HCT116 (cell line): ENCODE results near the gene ACOT7. TPM values are rescaled to one million over a fixed set of nuclear protein-coding genes. Genes with fewer than 3 reads are reported as not detected.
A peak's percentile ranks its signal among the peaks of the same experiment; 100 is the strongest.

Source experiments
- ATAC-seq: fragments of 200-7000 bp; cut with Tn5 transposase; 2 replicates; pipeline ENCODE4 v1.9.1; 2020; ENCODE audit warnings: mild to moderate bottlenecking, moderate library complexity
- BruUV-seq: library from RNA; stranded (reverse); fragments of 400-500 nt; replicated peaks from 2 replicates; lab custom pipeline; 2021; lab: Mats Ljungman, UMichigan
- CTCF ChIA-PET: fragments of 300-600 bp; sonication (Branson Sonifier 250); formaldehyde crosslinking; loops from one replicate; lab custom pipeline; 2021; ENCODE audit warnings: antibody characterized with exemption; lab: Charles Lee
- POLR2A ChIA-PET: fragments of 300-600, 350-600 bp; sonication (Branson Sonifier 250); formaldehyde crosslinking; loops from one replicate; lab custom pipeline; 2021; ENCODE audit warnings: antibody characterized with exemption; lab: Charles Lee
- RAD21 ChIA-PET, 2 experiments: fragments of 300-600 bp; sonication (Branson Sonifier 250); formaldehyde crosslinking; loops; one replicate each; lab custom pipeline; 2023; ENCODE audit warnings: low total read pairs in 2 of 2; ENCODE audit not compliant: uncharacterized antibody in 2 of 2, unreplicated experiment in 2 of 2, low non-redundant PET in 1 of 2; lab: Charles Lee
- DNase-seq: peaks from one replicate; pipeline ENCODE4 v3.0.0-alpha.2; 2010; ENCODE audit warnings: low read depth, low spot score
- H2AFZ ChIP-seq: fragments of 200-600 bp; shearing (Covaris generic), sonication (generic); 2 replicates; pipeline ENCODE4 v1.6.1; 2017; ENCODE audit warnings: low read depth, mixed run types, mixed read lengths, antibody characterized with exemption, low read length; ENCODE audit not compliant: poor library complexity, severe bottlenecking
- H3K27ac ChIP-seq: 2 replicates; pipeline ENCODE4 v1.5.1; 2012; ENCODE audit warnings: low read depth, low read length
- H3K27me3 ChIP-seq: fragments of 200-600 bp; sonication (generic); 2 replicates; pipeline ENCODE4 v1.6.1; 2016; ENCODE audit warnings: mixed run types, low read length, mixed read lengths; ENCODE audit not compliant: insufficient read depth
- H3K36me3 ChIP-seq, 2 experiments: fragments of 200-500 bp in 1 of 2; fragments of 200-600 bp in 1 of 2; sonication (Bioruptor generic) in 1 of 2; sonication (generic) in 1 of 2; 2 replicates each; pipeline versions ENCODE4 v1.5.1 to v1.6.1; 2014 to 2016; ENCODE audit warnings: low read length in 2 of 2, inconsistent platforms in 1 of 2, mixed read lengths in 1 of 2, mixed run types in 1 of 2; ENCODE audit not compliant: insufficient read depth in 2 of 2, control insufficient read depth in 1 of 2
- H3K4me1 ChIP-seq, 2 experiments: fragments of 200-600 bp in 1 of 2; sonication (generic) in 1 of 2; 2 replicates each; pipeline versions ENCODE4 v1.5.1 to v1.6.1; 2012 to 2017; ENCODE audit warnings: low read length in 2 of 2, inconsistent platforms in 1 of 2, mild to moderate bottlenecking in 1 of 2, mixed read lengths in 1 of 2, mixed run types in 1 of 2, moderate library complexity in 1 of 2; ENCODE audit not compliant: insufficient read depth in 2 of 2, control insufficient read depth in 1 of 2
- H3K4me2 ChIP-seq: fragments of 200-600 bp; sonication (generic); 2 replicates; pipeline ENCODE4 v1.6.1; 2017; ENCODE audit warnings: mixed run types, low read length, mixed read lengths
- H3K4me3 ChIP-seq, 2 experiments: fragments of 200-600 bp in 1 of 2; sonication (generic) in 1 of 2; replicated peaks in 1 of 2; 2 replicates each; pipeline ENCODE4 v1.5.1; 2011 to 2016; ENCODE audit warnings: low read length in 2 of 2, control low read depth in 1 of 2, low read depth in 1 of 2, mild to moderate bottlenecking in 1 of 2, mixed read lengths in 1 of 2, mixed run types in 1 of 2
- H3K79me2 ChIP-seq: fragments of 200-600 bp; sonication (generic); 2 replicates; pipeline ENCODE4 v1.6.1; 2017; ENCODE audit warnings: mild to moderate bottlenecking, mixed run types, low read length, moderate library complexity, mixed read lengths; ENCODE audit not compliant: insufficient read depth
- H3K9ac ChIP-seq: fragments of 200-600 bp; sonication (generic); 2 replicates; pipeline ENCODE4 v1.6.1; 2016; ENCODE audit warnings: low read length, mixed read lengths
- H3K9me2 ChIP-seq: fragments of 200-600 bp; sonication (generic), shearing (Covaris generic); 2 replicates; pipeline ENCODE4 v1.6.1; 2017; ENCODE audit warnings: mixed run types, mild to moderate bottlenecking, moderate library complexity; ENCODE audit not compliant: insufficient read depth
- H3K9me3 ChIP-seq, 2 experiments: fragments of 200-500 bp in 1 of 2; fragments of 200-600 bp in 1 of 2; sonication (Bioruptor generic) in 1 of 2; sonication (generic) in 1 of 2; 2 replicates each; pipeline ENCODE4 v1.6.1; 2014 to 2017; ENCODE audit warnings: low read length in 2 of 2, mixed read lengths in 2 of 2, inconsistent platforms in 1 of 2, low read depth in 1 of 2, mild to moderate bottlenecking in 1 of 2, mixed run types in 1 of 2, moderate library complexity in 1 of 2; ENCODE audit not compliant: control insufficient read depth in 1 of 2, insufficient read depth in 1 of 2
- H4K20me1 ChIP-seq: fragments of 200-600 bp; sonication (generic), shearing (Covaris generic); 2 replicates; pipeline ENCODE4 v1.6.1; 2017; ENCODE audit warnings: mixed run types, mild to moderate bottlenecking, moderate library complexity; ENCODE audit not compliant: insufficient read depth
- ATF3 ChIP-seq: IDR thresholded peaks from 2 replicates; pipeline ENCODE4 v1.6.1; 2012
- CBX3 ChIP-seq: IDR thresholded peaks from 2 replicates; pipeline ENCODE4 v1.6.1; 2012; ENCODE audit warnings: low read depth
- CEBPB ChIP-seq: IDR thresholded peaks from 2 replicates; pipeline ENCODE4 v1.6.1; 2012; ENCODE audit warnings: low read depth
- CTCF ChIP-seq, 3 experiments: fragments of 200-600 bp in 1 of 3; sonication (generic) in 1 of 3; IDR thresholded peaks in 2 of 3; conservative IDR thresholded peaks in 1 of 3; 2 replicates each; pipeline ENCODE4 v1.5.1; 2012 to 2017; ENCODE audit warnings: low read depth in 2 of 3, low read length in 2 of 3, antibody characterized with exemption in 1 of 3, borderline replicate concordance in 1 of 3, control low read depth in 1 of 3, mild to moderate bottlenecking in 1 of 3, mixed read lengths in 1 of 3, mixed run types in 1 of 3, moderate library complexity in 1 of 3; ENCODE audit not compliant: insufficient read depth in 1 of 3
- EGR1 ChIP-seq: IDR thresholded peaks from 2 replicates; pipeline ENCODE4 v1.6.1; 2012; ENCODE audit warnings: low read depth
- ELF1 ChIP-seq: IDR thresholded peaks from 2 replicates; pipeline ENCODE4 v1.6.1; 2012; ENCODE audit warnings: low read depth, borderline replicate concordance
- EZH2phosphoT487 ChIP-seq: fragments of 200-600 bp; IDR thresholded peaks from 2 replicates; pipeline ENCODE4 v1.6.1; 2018; ENCODE audit warnings: antibody characterized with exemption, borderline replicate concordance
- JUND ChIP-seq: IDR thresholded peaks from 2 replicates; pipeline ENCODE4 v1.6.1; 2012
- MAX ChIP-seq: IDR thresholded peaks from 2 replicates; pipeline ENCODE4 v1.6.1; 2012
- POLR2A ChIP-seq: IDR thresholded peaks from 2 replicates; pipeline ENCODE4 v1.7.0; 2011; ENCODE audit warnings: borderline replicate concordance; ENCODE audit not compliant: insufficient read depth, insufficient read length; ENCODE audit errors: extremely low read depth
- POLR2AphosphoS5 ChIP-seq: IDR thresholded peaks from 2 replicates; pipeline ENCODE4 v1.6.1; 2011; ENCODE audit warnings: mild to moderate bottlenecking, low read depth, low read length, moderate library complexity
- SIN3A ChIP-seq: IDR thresholded peaks from 2 replicates; pipeline ENCODE4 v1.6.1; 2012; ENCODE audit warnings: low read depth
- SP1 ChIP-seq: IDR thresholded peaks from 2 replicates; pipeline ENCODE4 v1.6.1; 2012; ENCODE audit warnings: low read depth
- SRF ChIP-seq: IDR thresholded peaks from 2 replicates; pipeline ENCODE4 v1.6.1; 2012; ENCODE audit warnings: low read depth
- YY1 ChIP-seq: IDR thresholded peaks from 2 replicates; pipeline ENCODE4 v1.6.1; 2011; ENCODE audit warnings: low read length, low read depth, moderate library complexity, mild to moderate bottlenecking; ENCODE audit not compliant: insufficient replicate concordance; ENCODE audit errors: extremely low read depth
- ZBTB33 ChIP-seq: IDR thresholded peaks from 2 replicates; pipeline ENCODE4 v1.6.1; 2011; ENCODE audit warnings: mild to moderate bottlenecking, low read length, moderate library complexity; ENCODE audit not compliant: insufficient replicate concordance; ENCODE audit errors: extremely low read depth
- ZFX ChIP-seq: fragments of 450-650 bp; IDR thresholded peaks from 2 replicates; pipeline ENCODE4 v1.6.1; 2017
- ZNF274 ChIP-seq: fragments of 200-500 bp; sonication (Bioruptor generic); IDR thresholded peaks from 2 replicates; pipeline ENCODE4 v1.6.1; 2014; ENCODE audit warnings: mild to moderate bottlenecking, low read depth, low read length, inconsistent platforms
- intact Hi-C: fragments of 100-400 bp; cut with micrococcal nuclease; formaldehyde crosslinking; loops from 2 replicates; pipeline ENCODE4 v1.10.0; 2022
- total RNA-seq: library from RNA; stranded (reverse); gene quantifications from one replicate; pipeline ENCODE4 v1.2.1, GENCODE V29; 2021; ENCODE audit not compliant: unreplicated experiment
- TF ChIP-seq, protein P1 (sequence below): IDR thresholded peaks from 2 replicates; pipeline ENCODE4 v1.6.1; 2012; ENCODE audit warnings: low read depth

The ACOT7 gene
- total RNA-seq, 1 experiment from 2014 or later: 162 TPM

DNA sequence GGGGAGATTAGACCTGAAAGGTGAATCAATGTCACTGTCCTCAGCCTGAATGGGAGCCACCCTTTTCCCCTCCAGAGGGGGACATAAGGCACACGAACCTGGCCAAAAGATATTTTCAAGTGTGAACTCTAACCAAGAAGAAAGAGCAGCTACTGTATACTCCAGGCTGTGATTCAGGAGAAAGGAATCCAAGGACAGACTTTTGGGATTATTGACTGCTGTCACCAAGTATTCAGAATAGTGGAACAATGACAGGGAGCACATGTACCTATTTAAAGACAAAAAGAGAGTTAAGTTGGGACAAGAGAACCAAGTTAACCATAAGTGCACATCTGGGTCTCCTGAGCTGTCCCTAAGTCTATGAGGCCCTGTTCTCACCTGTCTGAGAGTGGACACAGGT lies 160.2 kb downstream of the ACOT7 start:
- CTCF ChIA-PET: interaction anchor here (1.2 kb wide), 1 partner anchor 27 kb away, joined by 3 read pairs; the partner anchor contains the start of gene RNF207
- peaks cover 17 to 36% of the 10 kb centered on the region in 2 experiments; a peak in 3 of 4 replicates for H3K36me3 ChIP-seq
- intact Hi-C loops: no loop called here
- no peaks in the 10 kb centered on the region for H3K9me2 ChIP-seq
- TF ChIP-seq EGR1 (no peak), ZNF274 (no peak), SRF (no peak), YY1 (no peak), SP1 (no peak), POLR2AphosphoS5 (no peak), ELF1 (no peak), CEBPB (no peak), ATF3 (no peak), CTCF (IDR thresholded peaks at IDR 0.05 in 2 of 3, conservative IDR thresholded peaks at IDR 0.05 in 1 of 3; ENCODE audit: borderline replicate concordance in 1 of 3, insufficient read depth in 1 of 3, low read depth in 2 of 3, low read length in 2 of 3) (no peak), ZFX (no peak), POLR2A (no peak), MAX (no peak), JUND (no peak), EZH2phosphoT487 (no peak), CBX3 (no peak), SIN3A (no peak), ZBTB33 (no peak)
- TF ChIP-seq, protein P1, sequence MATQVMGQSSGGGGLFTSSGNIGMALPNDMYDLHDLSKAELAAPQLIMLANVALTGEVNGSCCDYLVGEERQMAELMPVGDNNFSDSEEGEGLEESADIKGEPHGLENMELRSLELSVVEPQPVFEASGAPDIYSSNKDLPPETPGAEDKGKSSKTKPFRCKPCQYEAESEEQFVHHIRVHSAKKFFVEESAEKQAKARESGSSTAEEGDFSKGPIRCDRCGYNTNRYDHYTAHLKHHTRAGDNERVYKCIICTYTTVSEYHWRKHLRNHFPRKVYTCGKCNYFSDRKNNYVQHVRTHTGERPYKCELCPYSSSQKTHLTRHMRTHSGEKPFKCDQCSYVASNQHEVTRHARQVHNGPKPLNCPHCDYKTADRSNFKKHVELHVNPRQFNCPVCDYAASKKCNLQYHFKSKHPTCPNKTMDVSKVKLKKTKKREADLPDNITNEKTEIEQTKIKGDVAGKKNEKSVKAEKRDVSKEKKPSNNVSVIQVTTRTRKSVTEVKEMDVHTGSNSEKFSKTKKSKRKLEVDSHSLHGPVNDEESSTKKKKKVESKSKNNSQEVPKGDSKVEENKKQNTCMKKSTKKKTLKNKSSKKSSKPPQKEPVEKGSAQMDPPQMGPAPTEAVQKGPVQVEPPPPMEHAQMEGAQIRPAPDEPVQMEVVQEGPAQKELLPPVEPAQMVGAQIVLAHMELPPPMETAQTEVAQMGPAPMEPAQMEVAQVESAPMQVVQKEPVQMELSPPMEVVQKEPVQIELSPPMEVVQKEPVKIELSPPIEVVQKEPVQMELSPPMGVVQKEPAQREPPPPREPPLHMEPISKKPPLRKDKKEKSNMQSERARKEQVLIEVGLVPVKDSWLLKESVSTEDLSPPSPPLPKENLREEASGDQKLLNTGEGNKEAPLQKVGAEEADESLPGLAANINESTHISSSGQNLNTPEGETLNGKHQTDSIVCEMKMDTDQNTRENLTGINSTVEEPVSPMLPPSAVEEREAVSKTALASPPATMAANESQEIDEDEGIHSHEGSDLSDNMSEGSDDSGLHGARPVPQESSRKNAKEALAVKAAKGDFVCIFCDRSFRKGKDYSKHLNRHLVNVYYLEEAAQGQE: no peak
- H3K4me1 ChIP-seq: peaks cover 7 to 33% of the 10 kb centered on the region in 2 experiments; a peak in 3 of 4 replicates
- no TSS peak for BruUV-seq
- no peak overlapping the region for H3K4me3 ChIP-seq
- H2AFZ ChIP-seq: no peak overlapping the region
- H3K27ac ChIP-seq: no peak overlapping the region
- RAD21 ChIA-PET: no interaction called here
- H4K20me1 ChIP-seq: no peaks in the 10 kb centered on the region; the same call in 1 of the 2 replicates
- no peaks in the 10 kb centered on the region for H3K9me3 ChIP-seq
- peak overlapping the region; percentile 20; the same call in 1 of the 2 replicates for H3K9ac ChIP-seq
- no peaks in the 10 kb centered on the region for H3K27me3 ChIP-seq
- POLR2A ChIA-PET: no interaction called here
- H3K79me2 ChIP-seq: peaks cover 60% of the 10 kb centered on the region
- ATAC-seq (no peak), DNase-seq (no peak)
- H3K4me2 ChIP-seq: peak overlapping the region; percentile 91
